HUES48 (cell line): ENCODE results near the gene PNPLA1.

Experiments used
- H3K27ac ChIP-seq: one replicate; pipeline ENCODE4 v1.7.0; 2013; ENCODE audit warnings: low read depth, low read length, inconsistent platforms
- H3K27me3 ChIP-seq: 2 replicates; pipeline ENCODE4 v1.6.1; 2013; ENCODE audit warnings: mild to moderate bottlenecking, low read length; ENCODE audit not compliant: control insufficient read depth, insufficient read depth
- H3K36me3 ChIP-seq: 2 replicates; pipeline ENCODE4 v1.6.1; 2013; ENCODE audit warnings: low read length; ENCODE audit not compliant: control insufficient read depth, insufficient read depth
- H3K4me1 ChIP-seq: 2 replicates; pipeline ENCODE4 v1.6.1; 2013; ENCODE audit warnings: mild to moderate bottlenecking, low read length; ENCODE audit not compliant: control insufficient read depth, insufficient read depth
- H3K4me3 ChIP-seq: 2 replicates; pipeline ENCODE4 v1.5.1; 2013; ENCODE audit warnings: mild to moderate bottlenecking, low read depth, low read length
- H3K9ac ChIP-seq: 2 replicates; pipeline ENCODE4 v1.6.1; 2013; ENCODE audit warnings: mild to moderate bottlenecking, low read depth, low read length, moderate library complexity
- H3K9me3 ChIP-seq: 2 replicates; pipeline ENCODE4 v1.6.1; 2013; ENCODE audit warnings: low read length; ENCODE audit not compliant: control insufficient read depth, insufficient read depth

Gene PNPLA1

GRCh38 chr6:36232172-36232571 lies 37.7 kb upstream of the PNPLA1 start:
- Histone ChIP-seq H3K9ac (no peak overlapping the region), H3K9me3 (no peaks in the 10 kb centered on the region), H3K4me3 (no peak overlapping the region), H3K27me3 (no peaks in the 10 kb centered on the region), H3K36me3 (peaks cover 58% of the 10 kb centered on the region), H3K4me1 (no peaks in the 10 kb centered on the region), H3K27ac (no peak overlapping the region)

GRCh38 chr6:36235309-36235708 lies 34.6 kb upstream of the PNPLA1 start:
- no peaks in the 10 kb centered on the region for H3K9me3 ChIP-seq
- H3K4me1 ChIP-seq: no peaks in the 10 kb centered on the region
- H3K27ac ChIP-seq: no peak overlapping the region
- peaks cover 28% of the 10 kb centered on the region for H3K36me3 ChIP-seq
- no peak overlapping the region for H3K4me3 ChIP-seq
- no peak overlapping the region for H3K9ac ChIP-seq
- no peaks in the 10 kb centered on the region for H3K27me3 ChIP-seq

DNA sequence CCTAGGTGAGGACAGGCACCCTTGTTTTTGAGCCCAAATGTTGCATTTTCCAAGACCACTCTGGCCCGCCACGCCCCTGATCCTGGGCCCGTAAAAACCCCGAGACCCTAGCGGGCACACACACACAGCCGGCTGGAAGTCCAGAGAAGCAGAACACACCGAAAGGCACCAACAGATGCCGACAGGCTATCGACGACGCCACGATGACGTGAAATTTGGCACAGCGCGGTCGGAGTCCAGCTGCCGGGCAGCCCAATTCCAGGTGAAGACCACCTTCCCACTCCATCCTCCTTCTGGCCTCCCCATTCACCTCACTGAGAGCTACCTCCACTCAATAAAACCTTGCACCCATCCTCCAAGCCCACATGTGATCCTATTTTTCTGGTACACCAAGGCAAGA lies 34.0 kb upstream of the PNPLA1 start:
- Histone ChIP-seq H3K27me3 (no peaks in the 10 kb centered on the region), H3K9ac (no peak overlapping the region), H3K4me3 (no peak overlapping the region)

DNA sequence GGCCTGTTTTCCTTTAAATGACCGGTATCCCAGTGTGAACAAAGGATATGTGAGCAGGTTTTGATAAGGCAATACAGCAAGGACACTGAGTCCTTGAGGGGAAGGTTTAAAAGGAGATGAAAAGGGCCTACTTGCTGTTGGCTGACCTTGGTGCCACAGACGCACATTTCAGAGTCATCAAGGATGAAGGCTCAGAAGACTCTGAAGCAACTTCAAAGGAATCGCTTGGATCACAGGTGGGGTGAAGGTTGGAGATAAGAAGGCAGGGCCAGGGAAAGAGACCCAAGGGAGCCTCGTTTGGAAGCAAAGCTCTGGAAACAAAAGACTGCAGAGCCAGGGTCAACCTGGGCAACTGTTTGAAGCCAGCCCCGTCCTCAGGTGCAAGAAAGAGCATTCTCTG lies 30.1 kb upstream of the PNPLA1 start:
- Histone ChIP-seq H3K27ac (no peak overlapping the region), H3K4me3 (no peak overlapping the region), H3K36me3 (no peaks in the 10 kb centered on the region), H3K27me3 (no peaks in the 10 kb centered on the region), H3K4me1 (peaks cover 13% of the 10 kb centered on the region), H3K9me3 (no peaks in the 10 kb centered on the region), H3K9ac (no peak overlapping the region)

More for the DNA sequence above, 34.0 kb upstream of the PNPLA1 start:
- Histone ChIP-seq H3K36me3 (peaks cover 22% of the 10 kb centered on the region), H3K27ac (no peak overlapping the region), H3K4me1 (no peaks in the 10 kb centered on the region), H3K9me3 (no peaks in the 10 kb centered on the region)

DNA sequence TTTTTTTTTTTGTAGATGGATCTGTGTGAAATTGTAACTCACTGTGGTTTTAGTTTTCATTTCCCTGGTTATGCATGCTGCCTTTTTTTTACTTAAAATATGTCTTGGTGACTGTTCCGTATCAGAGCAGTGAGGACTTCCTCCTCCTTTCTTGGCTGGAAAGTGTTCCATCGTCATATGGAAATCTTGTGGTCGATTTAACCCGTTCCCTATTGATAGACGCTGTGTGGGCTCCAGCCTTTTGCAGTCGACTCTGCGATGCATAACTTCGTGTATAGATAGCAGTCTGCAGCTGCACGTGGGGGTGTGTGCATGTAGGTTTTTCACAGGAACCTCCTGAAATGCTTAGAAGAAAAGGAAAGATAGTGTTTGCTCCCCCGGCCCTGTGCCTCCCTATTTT lies 28.1 kb upstream of the PNPLA1 start:
- Histone ChIP-seq H3K27ac (no peak overlapping the region), H3K9ac (no peak overlapping the region), H3K4me3 (no peak overlapping the region), H3K27me3 (no peaks in the 10 kb centered on the region), H3K4me1 (peaks cover 25% of the 10 kb centered on the region), H3K36me3 (no peaks in the 10 kb centered on the region), H3K9me3 (no peaks in the 10 kb centered on the region)

GRCh38 chr6:36242161-36242560 lies 27.7 kb upstream of the PNPLA1 start:
- no peak overlapping the region for H3K9ac ChIP-seq
- H3K9me3 ChIP-seq: no peaks in the 10 kb centered on the region
- H3K36me3 ChIP-seq: no peaks in the 10 kb centered on the region
- H3K4me1 ChIP-seq: peaks cover 25% of the 10 kb centered on the region
- no peak overlapping the region for H3K27ac ChIP-seq
- H3K27me3 ChIP-seq: no peaks in the 10 kb centered on the region
- H3K4me3 ChIP-seq: no peak overlapping the region

GRCh38 chr6:36242626-36243025 lies 27.2 kb upstream of the PNPLA1 start:
- no peak overlapping the region for H3K4me3 ChIP-seq
- no peaks in the 10 kb centered on the region for H3K36me3 ChIP-seq
- H3K4me1 ChIP-seq: peaks cover 25% of the 10 kb centered on the region
- H3K9me3 ChIP-seq: no peaks in the 10 kb centered on the region
- no peak overlapping the region for H3K27ac ChIP-seq
- H3K9ac ChIP-seq: no peak overlapping the region
- no peaks in the 10 kb centered on the region for H3K27me3 ChIP-seq

- no peaks in the 10 kb centered on the region for H3K36me3 ChIP-seq
- H3K9me3 ChIP-seq: no peaks in the 10 kb centered on the region
- H3K27me3 ChIP-seq: no peaks in the 10 kb centered on the region
- no peak overlapping the region for H3K9ac ChIP-seq
- H3K4me1 ChIP-seq: peaks cover 25% of the 10 kb centered on the region
- H3K27ac ChIP-seq: no peak overlapping the region
- H3K4me3 ChIP-seq: no peak overlapping the region
Observed at GRCh38 chr6:36243562-36244212, 26.2 kb upstream of the PNPLA1 start.

GRCh38 chr6:36244641-36245280 lies 25.1 kb upstream of the PNPLA1 start:
- no peak overlapping the region for H3K4me3 ChIP-seq
- H3K27ac ChIP-seq: peak overlapping the region; percentile 73
- H3K9me3 ChIP-seq: no peaks in the 10 kb centered on the region
- H3K9ac ChIP-seq: no peak overlapping the region; the same call in 1 of the 2 replicates
- peaks cover 25% of the 10 kb centered on the region for H3K4me1 ChIP-seq
- no peaks in the 10 kb centered on the region for H3K36me3 ChIP-seq
- H3K27me3 ChIP-seq: no peaks in the 10 kb centered on the region

- Histone ChIP-seq H3K9me3 (no peaks in the 10 kb centered on the region), H3K4me1 (peaks cover 25% of the 10 kb centered on the region), H3K36me3 (no peaks in the 10 kb centered on the region), H3K9ac (peak overlapping the region; percentile 5; the same call in 1 of the 2 replicates), H3K4me3 (no peak overlapping the region), H3K27me3 (no peaks in the 10 kb centered on the region), H3K27ac (peak overlapping the region; percentile 71)
Observed at GRCh38 chr6:36245572-36246061, 24.2 kb upstream of the PNPLA1 start.

GRCh38 chr6:36246506-36247268 lies 23.2 kb upstream of the PNPLA1 start:
- H3K4me1 ChIP-seq: peaks cover 25% of the 10 kb centered on the region
- H3K27ac ChIP-seq: no peak overlapping the region
- no peak overlapping the region for H3K9ac ChIP-seq
- H3K36me3 ChIP-seq: no peaks in the 10 kb centered on the region
- no peaks in the 10 kb centered on the region for H3K9me3 ChIP-seq
- H3K4me3 ChIP-seq: no peak overlapping the region
- H3K27me3 ChIP-seq: no peaks in the 10 kb centered on the region
